ENCODE measurements around the gene SV2C.

The SV2C gene

GRCh38 chr5:76083555-76084495 lies 642 bp downstream of the SV2C start:
- H2AFZ ChIP-seq (ENCODE audit: insufficient read depth, low read length, poor library complexity): no peak overlapping the region
- DNase-seq: peak in 1 of 2 donors; percentile 1
- no peak overlapping the region for H4K91ac ChIP-seq (ENCODE audit: low read depth, low read length)
- H2AK5ac ChIP-seq (ENCODE audit: low read length): no peak overlapping the region
- no peak overlapping the region for H3K18ac ChIP-seq (ENCODE audit: low read length)
- peak overlapping the region; percentile 74 for H3K4me2 ChIP-seq (ENCODE audit: low read length)
- no peak overlapping the region for H2BK5ac ChIP-seq (ENCODE audit: low read depth, low read length, poor library complexity)
- H3K27me3 ChIP-seq (ENCODE audit: insufficient read depth, low read length): peaks cover 38% of the 10 kb centered on the region
- H3K23ac ChIP-seq (ENCODE audit: low read length): no peak overlapping the region
- no peaks in the 10 kb centered on the region for H3K36me3 ChIP-seq (ENCODE audit: control insufficient read depth in 1 of 2, insufficient read depth in 2 of 2, low read length in 2 of 2)
- H3K9me3 ChIP-seq (ENCODE audit: insufficient read depth, low read depth, low read length): no peaks in the 10 kb centered on the region
- H3K4ac ChIP-seq (ENCODE audit: low read depth, low read length): no peak overlapping the region
- H3K4me1 ChIP-seq (ENCODE audit: control insufficient read depth in 1 of 2, insufficient read depth in 2 of 2, low read length in 2 of 2): peaks cover 12 to 18% of the 10 kb centered on the region in 2 experiments
- H4K8ac ChIP-seq (ENCODE audit: low read depth, low read length): no peak overlapping the region
- no peak overlapping the region for H3K9ac ChIP-seq (ENCODE audit: low read length)
- no peaks in the 10 kb centered on the region for H3K79me1 ChIP-seq (ENCODE audit: low read length)
- H3K79me2 ChIP-seq (ENCODE audit: control insufficient read depth, insufficient read depth, low read length, poor library complexity): no peaks in the 10 kb centered on the region
- H4K12ac ChIP-seq (ENCODE audit: low read depth, low read length): no peak overlapping the region
- H3K27ac ChIP-seq (ENCODE audit: low read depth, low read length): no peak overlapping the region
- WGBS (ENCODE audit: extremely low coverage, insufficient coverage, insufficient read length): no CpG with 5 or more reads among the region's 50 CpGs
- no peak overlapping the region for H2BK12ac ChIP-seq (ENCODE audit: low read length)
- H3K14ac ChIP-seq (ENCODE audit: low read length): no peak overlapping the region
- peak overlapping the region; percentile 54 for H3K4me3 ChIP-seq (ENCODE audit: low read depth, low read length)
- H2BK120ac ChIP-seq (ENCODE audit: insufficient read depth, low read length, poor library complexity): no peak overlapping the region

DNA sequence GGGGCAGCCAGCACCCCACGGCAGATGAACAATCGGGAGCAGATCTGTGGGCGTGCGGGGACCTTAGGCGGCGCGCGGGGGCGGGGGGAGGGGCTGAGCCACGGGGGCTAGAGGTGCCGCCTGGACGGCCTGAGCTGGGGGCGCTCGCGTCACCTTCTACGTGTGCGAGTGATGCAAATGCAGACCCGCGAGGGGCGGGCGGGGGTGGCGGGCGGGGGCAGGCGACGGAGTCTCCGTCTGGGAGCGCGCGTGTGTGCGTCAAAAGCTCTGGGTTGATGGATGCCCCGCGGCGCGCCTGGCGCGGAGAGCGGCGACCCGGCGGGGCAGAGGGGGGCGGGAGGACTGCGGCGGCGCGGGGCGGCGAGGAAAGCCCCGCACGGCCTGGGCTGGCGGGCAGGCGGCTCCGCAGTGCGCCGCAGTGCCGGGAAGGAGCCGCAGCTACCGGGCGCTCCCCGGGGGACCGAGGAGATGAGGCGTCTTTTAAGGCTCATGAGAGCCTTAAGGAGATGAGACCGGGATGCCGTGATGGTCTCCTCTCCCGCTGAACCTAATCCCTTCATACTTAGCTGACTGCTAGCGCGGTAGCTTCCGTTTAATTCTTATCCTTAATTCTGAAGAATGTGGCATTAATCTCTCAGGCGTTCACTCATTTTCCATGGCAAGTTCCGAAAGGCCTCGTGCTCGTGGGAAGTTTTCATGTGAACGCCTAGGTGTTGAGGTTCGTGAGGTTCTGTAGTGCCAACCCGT lies 1.5 kb downstream of the SV2C start:
- no peaks in the 10 kb centered on the region for H3K79me1 ChIP-seq (ENCODE audit: low read length)
- H3K9me3 ChIP-seq (ENCODE audit: insufficient read depth, low read depth, low read length): no peaks in the 10 kb centered on the region
- H3K9ac ChIP-seq (ENCODE audit: low read length): no peak overlapping the region
- H3K4me1 ChIP-seq (ENCODE audit: control insufficient read depth in 1 of 2, insufficient read depth in 2 of 2, low read length in 2 of 2): peaks cover 12 to 18% of the 10 kb centered on the region in 2 experiments
- no peak overlapping the region for H2AK5ac ChIP-seq (ENCODE audit: low read length)
- no peak overlapping the region for H2BK5ac ChIP-seq (ENCODE audit: low read depth, low read length, poor library complexity)
- no peak overlapping the region for H3K23ac ChIP-seq (ENCODE audit: low read length)
- no peak overlapping the region for H3K14ac ChIP-seq (ENCODE audit: low read length)
- H3K4me2 ChIP-seq (ENCODE audit: low read length): peak overlapping the region; percentile 74
- H4K8ac ChIP-seq (ENCODE audit: low read depth, low read length): no peak overlapping the region
- no peak overlapping the region for H4K12ac ChIP-seq (ENCODE audit: low read depth, low read length)
- H4K91ac ChIP-seq (ENCODE audit: low read depth, low read length): no peak overlapping the region
- no peak overlapping the region for H3K4ac ChIP-seq (ENCODE audit: low read depth, low read length)
- no peak overlapping the region for H2AFZ ChIP-seq (ENCODE audit: insufficient read depth, low read length, poor library complexity)
- no CpG with 5 or more reads among the region's 74 CpGs for WGBS (ENCODE audit: extremely low coverage, insufficient coverage, insufficient read length)
- no peak overlapping the region for H2BK12ac ChIP-seq (ENCODE audit: low read length)
- no peaks in the 10 kb centered on the region for H3K79me2 ChIP-seq (ENCODE audit: control insufficient read depth, insufficient read depth, low read length, poor library complexity)
- H3K27ac ChIP-seq (ENCODE audit: low read depth, low read length): no peak overlapping the region
- no peak for DNase-seq
- H3K4me3 ChIP-seq (ENCODE audit: low read depth, low read length): peak overlapping the region; percentile 49
- H2BK120ac ChIP-seq (ENCODE audit: insufficient read depth, low read length, poor library complexity): no peak overlapping the region
- H3K36me3 ChIP-seq (ENCODE audit: control insufficient read depth in 1 of 2, insufficient read depth in 2 of 2, low read length in 2 of 2): no peaks in the 10 kb centered on the region
- peaks cover 38% of the 10 kb centered on the region for H3K27me3 ChIP-seq (ENCODE audit: insufficient read depth, low read length)
- H3K18ac ChIP-seq (ENCODE audit: low read length): no peak overlapping the region

DNA sequence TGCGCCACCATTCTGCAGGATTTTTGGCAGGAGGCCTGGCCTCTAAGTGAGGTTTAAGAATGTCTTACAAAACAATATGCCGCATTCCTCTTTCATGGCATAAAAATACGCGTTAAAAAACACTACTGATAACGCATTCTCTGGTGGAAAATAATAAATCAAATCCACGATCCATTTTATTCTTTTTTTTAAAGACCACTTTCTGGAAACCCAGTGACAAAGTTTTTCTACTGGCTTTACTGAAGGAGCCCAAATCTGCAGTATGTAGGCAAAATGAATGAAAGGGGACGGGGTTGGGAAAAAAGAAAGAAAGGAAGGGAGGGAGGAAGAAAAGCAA lies 2.0 kb downstream of the SV2C start:
- Histone ChIP-seq H3K4ac (ENCODE audit: low read depth, low read length) (no peak overlapping the region), H2BK120ac (ENCODE audit: insufficient read depth, low read length, poor library complexity) (no peak overlapping the region), H3K9me3 (ENCODE audit: insufficient read depth, low read depth, low read length) (no peaks in the 10 kb centered on the region), H4K91ac (ENCODE audit: low read depth, low read length) (no peak overlapping the region), H2AK5ac (ENCODE audit: low read length) (no peak overlapping the region), H2BK12ac (ENCODE audit: low read length) (no peak overlapping the region), H3K27me3 (ENCODE audit: insufficient read depth, low read length) (peaks cover 37% of the 10 kb centered on the region), H3K9ac (ENCODE audit: low read length) (no peak overlapping the region), H3K27ac (ENCODE audit: low read depth, low read length) (no peak overlapping the region), H4K12ac (ENCODE audit: low read depth, low read length) (no peak overlapping the region), H3K79me1 (ENCODE audit: low read length) (no peaks in the 10 kb centered on the region), H3K14ac (ENCODE audit: low read length) (no peak overlapping the region), H3K4me2 (ENCODE audit: low read length) (peak overlapping the region; percentile 74), H3K18ac (ENCODE audit: low read length) (no peak overlapping the region), H3K79me2 (ENCODE audit: control insufficient read depth, insufficient read depth, low read length, poor library complexity) (no peaks in the 10 kb centered on the region), H3K23ac (ENCODE audit: low read length) (no peak overlapping the region), H2BK5ac (ENCODE audit: low read depth, low read length, poor library complexity) (no peak overlapping the region), H3K4me1 (ENCODE audit: control insufficient read depth in 1 of 2, insufficient read depth in 2 of 2, low read length in 2 of 2) (peaks cover 12 to 18% of the 10 kb centered on the region in 2 experiments), H3K36me3 (ENCODE audit: control insufficient read depth in 1 of 2, insufficient read depth in 2 of 2, low read length in 2 of 2) (no peaks in the 10 kb centered on the region), H2AFZ (ENCODE audit: insufficient read depth, low read length, poor library complexity) (no peak overlapping the region), H4K8ac (ENCODE audit: low read depth, low read length) (no peak overlapping the region), H3K4me3 (ENCODE audit: low read depth, low read length) (no peak overlapping the region)
- no peak for DNase-seq
- WGBS (ENCODE audit: extremely low coverage, insufficient coverage, insufficient read length): no CpG with 5 or more reads among the region's 7 CpGs

DNA sequence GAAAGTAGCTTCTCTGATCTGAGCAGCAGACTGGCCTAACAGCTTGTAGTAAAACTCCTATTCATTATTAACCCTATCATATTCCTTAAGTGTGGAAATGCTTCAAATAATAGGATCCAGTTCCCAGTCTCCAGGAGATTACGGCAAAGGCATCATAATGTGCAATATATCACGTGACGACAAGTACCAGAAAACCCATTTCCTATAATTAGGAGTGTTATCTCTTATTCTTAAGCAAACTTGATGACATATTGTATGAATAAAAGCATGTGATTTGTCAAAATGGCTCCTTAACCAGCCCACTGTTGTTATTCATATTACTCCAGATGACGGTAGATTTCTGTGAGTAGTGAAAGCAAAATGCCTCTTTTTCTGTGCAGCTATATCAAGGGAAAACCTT lies 2.9 kb downstream of the SV2C start:
- no peak for DNase-seq
- Histone ChIP-seq H3K79me1 (ENCODE audit: low read length) (no peaks in the 10 kb centered on the region), H3K9me3 (ENCODE audit: insufficient read depth, low read depth, low read length) (no peaks in the 10 kb centered on the region), H3K9ac (ENCODE audit: low read length) (no peak overlapping the region), H2AFZ (ENCODE audit: insufficient read depth, low read length, poor library complexity) (no peak overlapping the region), H4K8ac (ENCODE audit: low read depth, low read length) (no peak overlapping the region), H3K79me2 (ENCODE audit: control insufficient read depth, insufficient read depth, low read length, poor library complexity) (no peaks in the 10 kb centered on the region), H2BK120ac (ENCODE audit: insufficient read depth, low read length, poor library complexity) (no peak overlapping the region), H3K14ac (ENCODE audit: low read length) (no peak overlapping the region), H3K4me2 (ENCODE audit: low read length) (no peak overlapping the region), H3K36me3 (ENCODE audit: control insufficient read depth in 1 of 2, insufficient read depth in 2 of 2, low read length in 2 of 2) (no peaks in the 10 kb centered on the region), H3K4me3 (ENCODE audit: low read depth, low read length) (no peak overlapping the region), H3K4me1 (ENCODE audit: control insufficient read depth in 1 of 2, insufficient read depth in 2 of 2, low read length in 2 of 2) (peaks cover 12 to 18% of the 10 kb centered on the region in 2 experiments), H3K18ac (ENCODE audit: low read length) (no peak overlapping the region), H4K91ac (ENCODE audit: low read depth, low read length) (no peak overlapping the region), H2BK5ac (ENCODE audit: low read depth, low read length, poor library complexity) (no peak overlapping the region), H3K23ac (ENCODE audit: low read length) (no peak overlapping the region), H2AK5ac (ENCODE audit: low read length) (no peak overlapping the region), H4K12ac (ENCODE audit: low read depth, low read length) (no peak overlapping the region), H3K27ac (ENCODE audit: low read depth, low read length) (no peak overlapping the region), H3K27me3 (ENCODE audit: insufficient read depth, low read length) (peaks cover 32% of the 10 kb centered on the region), H2BK12ac (ENCODE audit: low read length) (no peak overlapping the region), H3K4ac (ENCODE audit: low read depth, low read length) (no peak overlapping the region)
- WGBS (ENCODE audit: extremely low coverage, insufficient coverage, insufficient read length): no CpG with 5 or more reads among the region's 4 CpGs
